Middle frontal gyrus (tissue), 1 donor: ENCODE data around the gene SGCG.

Experiments used
- DNase-seq: peaks from one replicate; pipeline ENCODE4 v3.0.0-alpha.2; 2015; ENCODE audit warnings: low spot score; ENCODE audit errors: extremely low spot score

Gene SGCG

GRCh38 chr13:23323946-23324709 lies 143.3 kb downstream of the SGCG start:
- no peak for DNase-seq

DNA sequence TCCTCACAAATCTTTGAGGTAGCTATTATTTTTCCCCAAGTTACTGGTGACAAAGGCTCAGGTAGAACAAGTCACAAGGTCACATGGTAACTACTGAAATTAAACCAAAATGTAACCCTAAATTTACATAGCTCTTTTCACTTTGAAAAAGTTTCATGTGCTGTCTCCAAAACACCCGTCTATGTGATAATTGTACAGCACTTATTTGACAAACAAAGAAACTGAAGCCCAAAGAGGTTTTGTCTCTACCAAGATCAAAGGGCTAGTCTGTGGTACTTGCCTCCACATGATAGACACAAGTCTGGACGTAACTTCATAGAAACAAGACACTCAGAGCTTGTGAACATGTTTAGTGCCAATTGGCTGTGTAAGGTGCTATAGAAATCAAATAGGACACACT lies 144.4 kb downstream of the SGCG start:
- no peak for DNase-seq

DNA sequence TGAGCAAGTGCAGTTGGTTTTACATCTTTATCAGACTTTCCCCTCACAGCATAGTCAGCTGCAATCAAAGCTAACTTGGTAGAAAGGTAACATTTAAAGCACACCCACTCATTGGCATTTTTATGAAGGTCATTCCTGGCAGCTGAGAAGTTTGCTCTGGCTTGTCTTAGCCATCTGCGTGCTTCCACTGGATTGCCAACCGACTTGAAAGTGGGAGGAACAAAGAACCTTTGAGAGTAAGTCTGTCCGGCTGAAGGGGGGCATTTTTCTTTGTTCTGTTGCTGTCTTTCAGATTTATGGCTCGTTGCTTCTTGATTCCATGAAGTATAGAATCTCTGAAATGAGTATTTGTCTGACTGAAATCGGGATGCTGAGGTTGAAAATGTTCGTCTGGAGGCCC lies 149.6 kb downstream of the SGCG start:
- no peak for DNase-seq

- DNase-seq = no peak
Measured at GRCh38 chr13:23339225-23339624, 158.4 kb downstream of the SGCG start.

DNA sequence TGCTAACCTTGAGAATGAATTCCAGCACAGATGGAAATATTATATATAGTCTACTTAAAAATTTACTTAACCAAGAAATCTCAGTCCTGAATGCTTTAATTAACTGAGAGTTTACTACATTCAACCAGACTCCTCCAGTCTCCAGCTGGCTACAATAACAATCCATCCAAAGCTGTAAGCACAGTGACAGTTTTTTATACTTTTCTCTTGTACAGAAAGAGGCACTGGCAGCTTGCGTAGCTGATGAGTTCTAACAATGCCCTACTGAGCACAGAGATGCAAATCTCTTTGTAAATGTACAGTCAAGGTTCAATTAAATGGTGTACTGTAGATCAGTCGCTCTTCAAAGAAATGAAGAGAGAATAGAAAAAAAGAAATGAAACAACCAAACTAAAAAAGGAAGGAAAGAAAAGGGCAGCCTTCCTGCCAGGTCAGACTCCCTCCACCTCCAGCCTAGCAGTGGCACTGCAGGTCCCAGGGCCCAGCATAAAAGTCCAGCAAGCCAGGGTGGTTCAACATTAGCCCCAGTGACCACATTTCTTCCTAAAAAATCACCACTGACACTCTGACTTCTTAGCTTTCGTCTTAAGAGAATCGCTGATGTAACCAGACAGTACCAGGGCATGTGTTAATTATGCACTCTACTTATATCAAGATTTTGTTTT lies 164.3 kb downstream of the SGCG start:
- no peak for DNase-seq

DNA sequence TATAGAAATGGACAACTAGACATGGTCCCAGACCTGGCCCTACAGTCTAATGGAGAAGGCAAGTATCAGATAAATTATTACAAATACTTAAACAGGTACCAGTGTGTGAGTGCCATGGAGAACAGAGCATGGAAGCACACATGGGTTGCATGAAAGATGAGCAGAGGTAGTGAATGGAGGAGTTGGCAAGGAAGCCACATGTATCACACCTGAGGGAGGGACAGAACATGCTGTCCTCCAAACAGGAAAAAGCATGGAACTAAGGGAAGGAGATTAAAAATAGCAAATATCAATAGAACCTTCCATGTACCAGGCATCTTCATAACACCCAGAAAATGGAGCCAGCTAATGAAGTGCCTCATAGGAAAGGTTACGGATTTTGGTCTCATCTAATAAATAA lies 166.8 kb downstream of the SGCG start:
- no peak for DNase-seq

GRCh38 chr13:23348262-23349127 lies 167.7 kb downstream of the SGCG start:
- no peak for DNase-seq

DNA sequence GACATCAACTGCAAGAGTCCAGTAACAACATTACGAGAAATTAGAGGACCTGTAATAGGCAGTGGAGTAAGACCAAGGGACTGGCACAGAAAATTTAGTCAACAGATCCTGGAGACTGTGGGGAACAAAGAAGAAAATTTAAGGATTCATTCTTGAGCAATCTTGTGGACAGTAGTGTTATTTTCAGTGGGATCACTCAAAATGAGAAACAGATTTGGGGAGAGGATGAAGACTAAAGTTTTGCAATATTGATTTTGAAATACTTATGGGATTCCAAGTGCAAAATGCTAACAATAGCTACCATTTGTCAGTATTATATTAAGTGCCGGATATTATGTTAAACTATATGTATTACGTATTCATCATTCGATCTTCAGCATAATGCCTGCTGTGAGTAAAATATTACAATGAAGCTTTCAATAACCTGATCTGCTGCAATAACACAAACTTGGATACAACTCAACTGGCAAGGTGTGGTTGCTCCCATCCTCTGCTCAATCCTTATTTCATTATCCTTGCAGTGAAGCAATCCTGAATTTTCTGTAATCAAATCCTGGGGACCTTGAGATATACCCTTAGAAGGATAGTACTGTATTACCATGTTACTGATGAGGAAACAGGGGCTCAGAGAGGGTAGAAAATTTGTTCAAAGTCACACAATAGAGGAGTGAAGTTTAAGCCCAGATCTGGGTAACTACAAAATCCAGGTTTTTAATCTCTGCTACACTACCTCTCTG lies 168.6 kb downstream of the SGCG start:
- no peak for DNase-seq

DNA sequence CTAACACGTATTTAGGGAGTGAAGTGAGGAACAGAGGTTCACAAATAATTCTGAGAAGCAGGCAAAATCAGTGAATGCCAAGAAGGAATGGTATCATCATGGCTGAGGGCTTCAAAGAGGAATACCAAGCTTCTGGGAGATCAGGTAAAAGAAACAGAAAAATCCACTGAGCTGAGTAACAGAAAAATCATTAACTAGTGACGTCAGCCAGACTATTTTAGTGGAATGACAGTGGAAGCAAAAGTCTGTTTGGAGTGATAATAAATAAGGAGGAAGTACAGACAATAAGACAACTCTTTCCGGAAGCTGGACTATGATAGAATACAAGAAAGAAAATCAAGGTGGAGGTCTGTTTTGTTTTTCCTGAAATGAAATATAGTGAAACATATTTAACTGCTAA lies 169.2 kb downstream of the SGCG start:
- no peak for DNase-seq

GRCh38 chr13:23352161-23352560 lies 171.4 kb downstream of the SGCG start:
- DNase-seq = no peak

GRCh38 chr13:23354520-23354919 lies 173.7 kb downstream of the SGCG start:
- DNase-seq = no peak

DNA sequence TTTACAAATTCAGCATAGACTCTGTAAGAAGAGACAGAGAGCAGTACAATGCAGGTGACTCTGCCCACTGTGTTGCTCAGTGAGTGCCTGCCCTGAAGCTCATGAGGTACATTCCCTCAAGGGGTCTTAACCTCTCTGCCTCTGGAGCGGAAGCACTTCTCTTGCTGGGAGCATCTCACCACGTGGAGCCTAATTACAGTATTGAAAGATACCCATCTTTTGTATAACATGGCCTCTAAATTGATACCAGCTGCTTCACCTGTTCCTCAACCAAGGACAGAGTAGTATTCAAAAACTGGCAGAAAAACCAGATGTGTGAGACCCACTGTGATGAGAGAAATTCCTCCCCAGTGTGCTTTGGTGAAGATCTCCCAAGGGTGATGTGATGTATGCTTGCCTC lies 175.6 kb downstream of the SGCG start:
- no peak for DNase-seq

DNA sequence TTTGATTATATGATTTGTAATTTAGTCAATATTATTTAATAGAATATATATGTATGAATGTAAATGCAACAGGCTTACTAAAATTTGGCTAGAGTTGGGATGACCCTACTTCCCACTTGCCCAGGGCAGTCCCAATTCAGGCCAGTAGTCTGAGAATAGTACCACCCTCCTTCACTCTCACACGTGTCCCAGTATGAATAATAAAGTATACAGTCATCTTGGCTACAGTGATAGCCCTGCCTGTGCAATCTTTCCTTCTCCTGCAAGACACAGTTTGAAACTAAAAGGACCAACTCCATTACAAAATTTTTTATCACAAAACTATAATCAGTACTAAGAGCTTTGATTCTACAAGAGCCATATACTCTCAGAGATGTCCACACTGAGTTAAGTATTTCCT lies 176.6 kb downstream of the SGCG start:
- DNase-seq = no peak

GRCh38 chr13:23359882-23360281 lies 179.1 kb downstream of the SGCG start:
- DNase-seq = no peak

GRCh38 chr13:23365652-23366051 lies 184.9 kb downstream of the SGCG start:
- DNase-seq = no peak

- no peak for DNase-seq
Measured at GRCh38 chr13:23367907-23368306, 187.1 kb downstream of the SGCG start.

- DNase-seq = no peak
Measured at GRCh38 chr13:23372264-23372906, 191.6 kb downstream of the SGCG start.
